K562 (cell line): ENCODE results near the gene XRN2. TPM values are rescaled to one million over a fixed set of nuclear protein-coding genes. Genes with fewer than 3 reads are reported as not detected.

ENCODE experiments used
- ARID3B ChIP-seq: fragments of 250-450 bp; sonication (Bioruptor Pico); IDR thresholded peaks from 2 replicates; pipeline ENCODE4 v1.4.0; 2020; ENCODE audit warnings: borderline replicate concordance
- BRD9 ChIP-seq: fragments of 450-650 bp; IDR thresholded peaks from 2 replicates; pipeline ENCODE4 v1.6.1; 2018; ENCODE audit warnings: low read depth; ENCODE audit not compliant: partially characterized antibody
- CHAMP1 ChIP-seq: fragments of 450-650 bp; IDR thresholded peaks from 2 replicates; pipeline ENCODE4 v1.6.1; 2016; ENCODE audit warnings: mild to moderate bottlenecking
- HCFC1 ChIP-seq: IDR thresholded peaks from 2 replicates; pipeline ENCODE4 v1.6.1; 2012; ENCODE audit warnings: low read depth, low read length, improper control_type of control experiment
- KDM5B ChIP-seq: fragments of 200-600 bp; sonication (generic); IDR thresholded peaks from 2 replicates; pipeline ENCODE4 v1.6.1; 2012; ENCODE audit warnings: low read depth, mild to moderate bottlenecking, moderate library complexity, low read length, control low read depth, inconsistent platforms; ENCODE audit not compliant: insufficient replicate concordance
- U2AF1 ChIP-seq: fragments of 200-400 bp; formaldehyde crosslinking; optimal IDR thresholded peaks from 2 replicates; pipeline ENCODE3; 2017; ENCODE audit warnings: mild to moderate bottlenecking, low read depth, low read length, moderate library complexity
- ZNF609 ChIP-seq: sonication (generic); formaldehyde crosslinking; IDR thresholded peaks from 2 replicates; pipeline ENCODE4 v1.8.1; 2023; ENCODE audit warnings: missing genetic modification reagents, mild to moderate bottlenecking, borderline replicate concordance
- polyA plus RNA-seq, 8 experiments: library from polyadenylated mRNA; depleted of rRNA in 4 of 8; stranded (reverse) in 5 of 8; unstranded in 3 of 8; fragments of >200 nt; fragmentation: Nextera tagmentation in 2 of 8; fragmentation: Illumina TruSeq in 1 of 8; extraction: Ambion mirVana in 2 of 8; extraction: Trizol in 1 of 8; gene quantifications; 2 replicates each; pipeline versions ENCODE4 v1.2.1 to v1.2.3, GENCODE V29; 2011 to 2014; ENCODE audit warnings: inconsistent platforms in 1 of 8, missing spikeins in 1 of 8
- total RNA-seq, 7 experiments: library from RNA; depleted of rRNA in 6 of 7; stranded (reverse); fragments of >200 nt in 6 of 7; fragmentation: Illumina TruSeq in 2 of 7; extraction: Trizol in 2 of 7; gene quantifications; 2 replicates each; pipeline versions ENCODE4 v1.2.1 to v1.2.3, GENCODE V29; 2011 to 2021; ENCODE audit warnings: low replicate concordance in 1 of 7

The XRN2 gene
- total and polyA plus RNA-seq, 9 of the 15 experiments (the other 6 are each of a cell fraction or from before 2014, with no cell fraction given) = 41.8 to 67.3 (median 51.4) TPM

- TF ChIP-seq BRD9 = no peak
- no peak for TF ChIP-seq ZNF609
- TF ChIP-seq HCFC1 = no peak
- TF ChIP-seq U2AF1 = no peak
- TF ChIP-seq CHAMP1 = no peak
- TF ChIP-seq KDM5B = no peak
- no peak for TF ChIP-seq ARID3B (CRISPR knock-in tag)
These were observed 44.7 kb upstream of the XRN2 start (continued) for GRCh38 chr20:21258411-21258810.
